ENCODE data around the gene LIPA.
"Not testable (repeated sequence)": the region's sequence is repeated elsewhere in the genome, so short reads cannot be mapped to it uniquely, and the experiment has no call there.

The LIPA gene

DNA sequence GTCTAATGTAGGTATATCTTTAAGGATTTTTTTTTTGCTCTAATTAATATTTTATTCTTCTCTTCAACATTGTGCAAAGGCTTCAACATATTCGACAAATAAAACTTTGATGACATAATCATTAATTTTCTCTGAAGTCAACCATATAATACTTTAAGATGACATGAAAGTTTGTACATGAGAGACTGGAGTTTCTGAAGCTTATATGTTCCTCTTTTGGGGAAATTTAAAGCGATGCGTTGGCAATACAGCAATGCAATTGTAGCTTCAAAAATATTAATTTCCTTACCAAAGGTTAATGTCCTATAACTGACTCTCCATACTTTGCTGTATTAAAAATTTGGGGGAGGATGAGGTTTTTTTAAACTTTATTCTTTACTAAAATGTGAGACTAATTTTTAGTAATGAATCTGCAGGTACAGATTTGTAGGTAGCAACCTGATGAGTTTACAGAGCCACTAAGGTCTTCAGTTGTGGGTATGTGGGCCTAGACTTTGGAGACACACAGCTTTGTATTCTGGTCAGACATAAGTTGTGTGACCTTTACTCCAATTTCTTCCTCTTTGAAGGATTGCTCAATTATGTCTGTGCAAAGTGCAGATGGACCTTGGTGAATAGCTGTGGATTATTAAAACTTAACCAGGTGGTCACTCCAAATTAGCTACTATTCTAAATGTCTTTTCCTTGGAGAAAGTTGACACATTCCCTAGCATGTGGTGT, 18.0 kb upstream of the LIPA start:
- no peak for DNase-seq

- DNase-seq = no peak
These were observed 15.3 kb upstream of the LIPA start for GRCh38 chr10:89266721-89267453.

GRCh38 chr10:89263531-89263930, 12.0 kb upstream of the LIPA start:
- DNase-seq = no peak

GRCh38 chr10:89263091-89263490, 11.5 kb upstream of the LIPA start:
- DNase-seq = no peak

DNA sequence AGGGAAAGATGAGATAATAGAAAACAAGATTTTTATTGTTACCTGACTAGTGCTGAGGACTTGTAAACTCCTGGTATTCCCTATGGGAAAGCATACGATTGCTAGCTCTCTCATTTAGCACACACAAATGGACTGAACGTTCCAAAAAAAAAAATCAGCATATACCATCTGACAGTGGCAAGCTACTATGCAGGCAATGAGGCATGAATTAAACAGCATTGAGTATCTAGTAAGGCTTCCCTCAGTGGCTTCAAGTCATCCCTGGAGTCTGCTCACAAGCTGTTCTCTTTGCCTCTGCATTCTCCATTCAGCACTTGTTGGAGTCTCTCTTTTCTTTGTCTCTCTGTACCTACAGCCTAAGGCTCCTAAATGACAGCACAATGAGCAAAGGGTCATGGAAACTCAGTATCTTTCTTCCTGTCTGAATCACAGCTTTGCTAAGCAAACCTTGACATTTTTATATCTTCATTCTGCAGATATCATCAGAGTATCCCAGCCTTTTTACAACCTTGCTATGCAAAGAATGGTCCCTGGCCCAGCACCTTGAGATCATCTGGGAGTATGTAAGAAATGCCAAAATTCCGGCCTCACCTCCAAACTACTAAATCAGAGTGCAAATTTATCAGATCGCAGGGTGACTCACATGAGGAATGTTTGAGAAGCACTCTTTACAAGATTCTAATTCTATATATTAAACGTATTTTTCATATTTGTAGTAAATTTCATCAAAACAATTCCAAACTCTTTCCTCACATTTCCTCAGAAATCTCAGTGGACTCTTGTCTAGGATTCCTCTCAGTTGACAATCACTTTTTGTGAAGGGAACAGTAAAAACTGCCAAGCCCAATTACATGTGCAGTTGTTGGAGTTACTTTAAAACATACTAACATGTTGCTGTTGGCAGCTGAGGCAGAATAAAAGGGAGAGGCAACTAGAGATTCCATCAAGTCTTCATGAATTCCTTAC, 10.8 kb upstream of the LIPA start:
- DNase-seq = no peak

DNA sequence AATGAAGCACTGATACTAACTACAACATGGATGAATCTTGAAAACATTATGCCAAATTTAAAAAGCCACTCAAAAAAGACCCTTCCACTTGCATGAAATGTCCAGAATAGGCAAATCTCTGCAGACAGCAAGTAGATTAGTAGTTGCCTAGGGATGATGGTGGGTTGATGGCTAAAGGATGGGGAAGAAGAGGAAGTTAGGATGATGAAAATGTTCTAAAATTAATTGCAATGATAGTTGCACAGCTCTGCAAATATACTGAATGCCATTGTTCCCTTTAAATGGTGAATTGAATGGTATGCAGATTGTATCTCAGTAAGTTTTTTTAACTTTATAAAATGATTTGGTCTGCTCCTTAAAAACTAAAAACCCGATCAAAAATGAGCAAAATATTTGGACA, 7.3 kb upstream of the LIPA start:
- no peak for DNase-seq

DNA sequence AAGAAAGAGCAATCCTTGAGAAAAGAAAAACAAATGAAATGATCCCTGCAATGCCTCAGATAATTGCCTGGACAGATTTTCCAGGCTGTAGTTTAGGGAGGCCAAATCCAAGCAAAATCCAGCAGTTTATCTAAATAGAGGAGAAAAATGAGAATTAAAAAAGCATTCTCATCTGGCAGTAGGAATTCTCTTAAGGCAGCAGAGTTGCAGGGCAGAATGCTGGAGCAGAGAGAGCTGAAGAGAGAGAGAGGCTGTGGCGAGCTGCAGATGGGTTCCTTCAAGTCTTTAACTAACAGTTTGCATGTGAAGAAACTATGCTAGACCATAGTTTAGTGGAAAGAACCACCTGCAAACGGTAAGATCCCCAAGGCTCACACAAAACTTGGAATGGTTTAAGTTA, 6.0 kb upstream of the LIPA start:
- no peak for DNase-seq

DNA sequence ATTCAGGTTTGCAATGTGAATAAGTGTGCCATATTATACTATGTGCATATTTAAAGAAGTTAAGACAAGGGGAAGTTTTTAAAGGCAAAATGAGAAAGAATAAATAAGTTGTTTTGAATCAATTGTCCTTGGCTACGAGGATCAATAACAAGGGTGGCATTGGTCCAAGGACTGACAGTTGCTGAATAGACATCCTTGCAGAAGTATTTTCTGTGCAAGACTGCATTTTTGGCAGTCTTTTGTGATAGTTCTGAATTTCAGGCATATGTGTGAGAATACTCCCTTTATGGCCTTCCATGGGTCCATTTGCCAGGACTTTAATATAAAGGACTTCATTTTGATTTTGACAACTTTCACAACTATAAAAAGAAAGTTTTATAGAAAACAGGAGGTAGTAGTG, 5.4 kb upstream of the LIPA start:
- no peak for DNase-seq

GRCh38 chr10:89256340-89256739, 4.8 kb upstream of the LIPA start:
- no peak for DNase-seq

GRCh38 chr10:89255793-89256192, 4.2 kb upstream of the LIPA start:
- DNase-seq = no peak

GRCh38 chr10:89255091-89255579, 3.6 kb upstream of the LIPA start:
- DNase-seq = not testable (repeated sequence)

DNA sequence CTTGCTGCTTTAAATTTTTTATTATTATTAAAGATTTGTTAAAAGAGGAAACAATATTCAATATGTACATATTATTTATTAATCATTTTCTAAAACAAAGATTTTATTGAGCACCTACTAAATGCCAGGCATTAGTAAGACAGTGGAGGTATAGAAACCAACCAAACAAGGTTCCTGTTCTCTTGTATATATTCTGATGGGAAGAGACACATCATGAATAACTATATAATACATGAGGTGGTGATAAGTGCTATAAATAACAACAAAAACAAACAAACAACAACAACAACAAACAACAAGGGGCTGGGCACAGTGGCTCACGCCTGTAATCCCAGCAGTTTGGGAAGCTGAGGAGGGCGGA, 630 bp upstream of the LIPA start:
- DNase-seq = no peak

- no peak for DNase-seq
These were observed 638 bp downstream of the LIPA start for GRCh38 chr10:89250865-89251408.

DNA sequence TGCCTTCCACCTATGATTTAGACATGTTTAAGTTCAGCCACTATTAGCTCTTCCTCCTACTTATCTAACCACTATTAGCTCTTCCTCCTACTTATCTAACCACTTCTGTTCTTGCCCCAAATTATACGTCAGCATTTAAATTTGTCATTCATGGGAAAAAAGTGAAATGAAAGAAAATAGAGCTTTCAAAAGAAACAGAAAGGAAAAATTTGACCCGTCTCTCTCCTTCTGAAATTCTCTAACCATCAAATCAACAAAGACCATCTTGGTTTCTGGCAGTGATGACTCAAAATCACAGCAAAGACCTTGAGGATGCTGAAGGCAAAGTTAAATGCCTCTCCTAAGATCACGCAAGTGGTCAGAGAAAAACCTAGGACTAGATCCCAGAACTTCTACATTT, 2.6 kb downstream of the LIPA start:
- DNase-seq = no peak

DNA sequence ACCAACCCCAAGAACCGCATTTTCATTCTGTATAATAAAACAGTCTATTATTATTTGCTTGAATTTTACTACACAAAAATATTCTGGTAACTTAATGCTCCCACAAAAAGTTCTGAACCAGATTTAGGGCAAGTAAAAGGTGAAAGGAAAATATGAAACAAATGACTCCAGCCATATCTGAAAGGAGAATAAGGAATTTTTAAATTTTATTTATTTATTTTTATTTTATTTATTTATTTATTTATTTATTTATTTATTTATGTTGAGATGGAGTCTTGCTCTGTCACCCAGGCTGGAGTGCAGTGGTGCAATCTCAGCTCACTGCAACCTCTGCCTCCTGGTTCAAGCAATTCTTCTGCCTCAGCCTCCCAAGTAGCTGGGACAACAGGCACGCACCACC, 4.0 kb downstream of the LIPA start:
- not testable (repeated sequence) for DNase-seq

DNA sequence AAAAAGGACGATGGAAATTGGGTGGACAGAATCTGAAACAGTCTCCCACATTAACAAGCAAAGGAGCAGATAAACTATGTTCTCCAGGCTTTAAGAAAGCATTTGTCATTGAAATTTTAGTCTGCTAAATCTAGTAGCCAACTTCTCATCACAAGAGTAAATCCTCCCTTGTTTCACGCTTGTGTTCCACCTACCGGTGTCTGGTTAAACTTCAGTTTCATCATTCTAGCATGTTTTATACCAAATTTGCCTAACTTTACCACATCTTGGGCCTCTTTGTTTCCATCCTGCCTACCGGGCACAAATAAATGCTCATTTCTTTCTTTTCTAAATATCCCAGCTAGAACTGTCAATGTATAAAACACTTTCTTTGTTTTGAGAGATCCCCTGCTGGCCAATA, 5.8 kb downstream of the LIPA start:
- DNase-seq = no peak

GRCh38 chr10:89242840-89243568, 8.6 kb downstream of the LIPA start:
- no peak for DNase-seq

- no peak for DNase-seq
These were observed 9.3 kb downstream of the LIPA start for GRCh38 chr10:89242345-89242684.

DNA sequence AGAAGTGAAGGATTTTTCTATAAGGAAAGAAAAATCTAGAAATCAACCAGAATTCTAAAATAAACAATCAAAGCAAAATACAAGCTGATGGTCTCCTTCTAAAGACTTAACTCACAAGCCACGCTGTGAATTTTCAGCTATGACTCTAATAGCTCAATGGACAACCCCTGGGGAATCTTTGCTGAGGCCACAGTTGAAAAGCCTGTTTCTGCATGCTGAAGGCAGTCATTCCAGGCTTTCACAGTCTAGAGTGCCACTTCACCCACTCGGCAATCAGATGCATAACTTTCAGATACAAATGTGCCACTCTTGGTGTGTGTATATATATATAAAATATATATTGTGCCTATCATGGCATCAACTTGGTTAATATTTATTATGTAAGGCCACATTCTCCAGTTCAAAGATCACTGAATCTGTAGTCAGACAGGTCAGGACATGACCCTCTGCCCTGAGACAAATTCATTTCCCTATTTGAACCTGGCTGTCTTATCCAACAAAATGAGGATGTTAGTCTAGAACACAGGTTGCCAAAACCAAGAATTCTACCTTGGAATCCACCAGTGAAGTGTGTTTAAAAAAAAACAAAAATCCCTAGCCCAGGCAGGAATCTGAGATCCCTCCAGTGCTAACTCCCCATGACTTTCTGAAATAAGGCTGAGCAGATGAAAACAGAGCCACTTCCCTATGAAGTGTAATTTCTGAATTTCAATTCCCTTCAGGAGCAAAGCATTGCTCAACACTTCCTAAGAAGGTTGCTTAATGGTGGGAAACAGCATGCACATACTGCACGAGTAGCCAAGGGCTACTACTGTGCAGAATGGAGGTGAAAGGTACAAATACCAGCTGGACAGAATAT, 9.9 kb downstream of the LIPA start:
- DNase-seq = no peak

- DNase-seq = no peak
These were observed 10.5 kb downstream of the LIPA start for GRCh38 chr10:89241026-89241425.

- no peak for DNase-seq
These were observed 11.1 kb downstream of the LIPA start for GRCh38 chr10:89240519-89240918.
